H9 (cell line): ENCODE data around the gene RCHY1. TPM values are rescaled to one million over a fixed set of nuclear protein-coding genes. Genes with fewer than 3 reads are reported as not detected.

ENCODE experiments used
- DNase-seq: peaks from one replicate; pipeline ENCODE4 v3.0.0-alpha.2; 2017
- H2AFZ ChIP-seq: one replicate; pipeline ENCODE4 v1.6.1; 2013; ENCODE audit warnings: mild to moderate bottlenecking, low read length, control low read depth, moderate library complexity
- H2AK5ac ChIP-seq: 2 replicates; pipeline ENCODE4 v1.6.1; 2013; ENCODE audit warnings: low read length, control low read depth, mixed read lengths; ENCODE audit not compliant: insufficient read length
- H2BK120ac ChIP-seq: one replicate; pipeline ENCODE4 v1.6.1; 2013; ENCODE audit warnings: low read depth, mild to moderate bottlenecking, low read length, control low read depth, inconsistent platforms; ENCODE audit not compliant: poor library complexity, severe bottlenecking
- H2BK12ac ChIP-seq: 2 replicates; pipeline ENCODE4 v1.6.1; 2013; ENCODE audit warnings: low read length, control low read depth, mixed read lengths, low read depth; ENCODE audit not compliant: insufficient read length
- H2BK15ac ChIP-seq: 2 replicates; pipeline ENCODE4 v1.6.1; 2013; ENCODE audit warnings: low read depth, low read length, control low read depth
- H2BK20ac ChIP-seq: one replicate; pipeline ENCODE4 v1.6.1; 2013; ENCODE audit warnings: low read depth, mild to moderate bottlenecking, low read length, control low read depth, inconsistent platforms; ENCODE audit not compliant: poor library complexity, severe bottlenecking
- H2BK5ac ChIP-seq: 2 replicates; pipeline ENCODE4 v1.6.1; 2013; ENCODE audit warnings: low read length, control low read depth, mixed read lengths; ENCODE audit not compliant: insufficient read length
- H3K14ac ChIP-seq: 2 replicates; pipeline ENCODE4 v1.6.1; 2013; ENCODE audit warnings: low read length, control low read depth; ENCODE audit not compliant: insufficient read depth
- H3K18ac ChIP-seq: 2 replicates; pipeline ENCODE4 v1.6.1; 2013; ENCODE audit warnings: low read depth, mild to moderate bottlenecking, mixed read lengths, low read length, control low read depth; ENCODE audit not compliant: insufficient read length
- H3K23ac ChIP-seq: 2 replicates; pipeline ENCODE4 v1.6.1; 2013; ENCODE audit warnings: low read length, control low read depth, mixed read lengths, low read depth; ENCODE audit not compliant: insufficient read length
- H3K23me2 ChIP-seq: 2 replicates; pipeline ENCODE4 v1.6.1; 2013; ENCODE audit warnings: low read depth, mild to moderate bottlenecking, mixed read lengths, low read length, control low read depth; ENCODE audit not compliant: insufficient read length, poor library complexity, severe bottlenecking
- H3K27ac ChIP-seq: 2 replicates; pipeline ENCODE4 v1.5.1; 2013; ENCODE audit warnings: low read length, control low read depth, mixed read lengths, low read depth; ENCODE audit not compliant: insufficient read length
- H3K27me3 ChIP-seq: 2 replicates; pipeline ENCODE4 v1.6.1; 2013; ENCODE audit warnings: low read length, control low read depth, inconsistent platforms; ENCODE audit not compliant: insufficient read depth
- H3K4ac ChIP-seq: 2 replicates; pipeline ENCODE4 v1.6.1; 2013; ENCODE audit warnings: low read depth, mild to moderate bottlenecking, control low read depth, inconsistent platforms, low read length, moderate library complexity
- H3K4me1 ChIP-seq: 2 replicates; pipeline ENCODE4 v1.6.1; 2013; ENCODE audit warnings: low read length, control low read depth, inconsistent platforms; ENCODE audit not compliant: insufficient read depth
- H3K4me2 ChIP-seq: 2 replicates; pipeline ENCODE4 v1.6.1; 2013; ENCODE audit warnings: low read length, control low read depth, mixed read lengths; ENCODE audit not compliant: insufficient read length, insufficient read depth
- H3K56ac ChIP-seq: 2 replicates; pipeline ENCODE4 v1.6.1; 2013; ENCODE audit warnings: low read depth, mild to moderate bottlenecking, mixed read lengths, low read length, control low read depth; ENCODE audit not compliant: insufficient read length
- H3K79me1 ChIP-seq: 2 replicates; pipeline ENCODE4 v1.6.1; 2013; ENCODE audit warnings: low read depth, mild to moderate bottlenecking, moderate library complexity, low read length, control low read depth, inconsistent platforms; ENCODE audit not compliant: insufficient read depth, poor library complexity, severe bottlenecking
- H3K79me2 ChIP-seq: 2 replicates; pipeline ENCODE4 v1.6.1; 2013; ENCODE audit warnings: low read length, control low read depth, inconsistent platforms; ENCODE audit not compliant: insufficient read depth
- H3K9ac ChIP-seq: 2 replicates; pipeline ENCODE4 v1.6.1; 2013; ENCODE audit warnings: low read length, control low read depth, mixed read lengths; ENCODE audit not compliant: insufficient read length; ENCODE audit errors: extremely low read depth
- H3K9me3 ChIP-seq: one replicate; pipeline ENCODE4 v1.6.1; 2013; ENCODE audit warnings: low read depth, low read length, inconsistent platforms; ENCODE audit not compliant: control insufficient read depth
- H3T11ph ChIP-seq: one replicate; pipeline ENCODE4 v1.6.1; 2013; ENCODE audit warnings: mild to moderate bottlenecking, low read length, control low read depth, inconsistent platforms
- H4K20me1 ChIP-seq: one replicate; pipeline ENCODE4 v1.6.1; 2013; ENCODE audit not compliant: control insufficient read depth, insufficient read length, insufficient read depth
- H4K5ac ChIP-seq: 2 replicates; pipeline ENCODE4 v1.6.1; 2013; ENCODE audit warnings: low read depth, mild to moderate bottlenecking, mixed read lengths, low read length, control low read depth; ENCODE audit not compliant: insufficient read length
- H4K8ac ChIP-seq: replicated peaks from 2 replicates; pipeline ENCODE4 v1.6.1; 2013; ENCODE audit warnings: low read length, control low read depth, mixed read lengths, low read depth; ENCODE audit not compliant: insufficient read length
- H4K91ac ChIP-seq: 2 replicates; pipeline ENCODE4 v1.6.1; 2013; ENCODE audit warnings: low read depth, mild to moderate bottlenecking, moderate library complexity, mixed read lengths, low read length, control low read depth; ENCODE audit not compliant: insufficient read length
- H3K27ac Mint-ChIP-seq, 3 experiments: 2 replicates in 2 of 3; 3 replicates in 1 of 3; pipeline ENCODE4 v1.8.0; 2020 to 2021; ENCODE audit warnings: mixed read lengths in 3 of 3, mild to moderate bottlenecking in 1 of 3, moderate library complexity in 1 of 3
- H3K27me3 Mint-ChIP-seq: 2 replicates; pipeline ENCODE4 v1.8.0; 2021; ENCODE audit warnings: low read depth, mild to moderate bottlenecking, moderate library complexity, mixed read lengths
- H3K36me3 Mint-ChIP-seq, 3 experiments: 2 replicates in 2 of 3; 3 replicates in 1 of 3; pipeline ENCODE4 v1.8.0; 2020 to 2021; ENCODE audit warnings: low read depth in 3 of 3, mixed read lengths in 3 of 3; ENCODE audit not compliant: insufficient read depth in 1 of 3
- H3K4me1 Mint-ChIP-seq, 2 experiments: 2 replicates each; pipeline ENCODE4 v1.8.0; 2020; ENCODE audit warnings: mixed read lengths in 2 of 2
- H3K4me3 Mint-ChIP-seq, 2 experiments: 2 replicates in 1 of 2; 3 replicates in 1 of 2; pipeline ENCODE4 v1.8.0; 2020 to 2021; ENCODE audit warnings: mild to moderate bottlenecking in 2 of 2, mixed read lengths in 2 of 2, moderate library complexity in 1 of 2
- H3K9me3 Mint-ChIP-seq, 2 experiments: 2 replicates in 1 of 2; 3 replicates in 1 of 2; pipeline ENCODE4 v1.8.0; 2020; ENCODE audit warnings: mild to moderate bottlenecking in 2 of 2, mixed read lengths in 2 of 2, moderate library complexity in 1 of 2
- CTCF ChIP-seq: fragments of 200-600 bp; sonication (generic); conservative IDR thresholded peaks from 3 replicates; pipeline ENCODE4 v1.8.0; 2021; ENCODE audit warnings: antibody characterized with exemption, mild to moderate bottlenecking
- WGBS: extraction: QIAGEN DNeasy Blood & Tissue Kit; methylation state at CpG from one replicate; pipeline ENCODE4 v1.1.7; 2013; ENCODE audit warnings: missing lambda C conversion rate, low lambda C conversion rate, mixed read lengths; ENCODE audit not compliant: insufficient read length; ENCODE audit errors: extremely low coverage; 5-methylcytosine and 5-hydroxymethylcytosine counted together
- total RNA-seq: library from RNA; stranded (reverse); gene quantifications from 2 replicates; pipeline ENCODE4 v1.2.1, GENCODE V29; 2021

The RCHY1 gene
- total RNA-seq, 1 experiment from 2014 or later: 47.9 TPM

GRCh38 chr4:75495476-75495875 lies 18.7 kb downstream of the RCHY1 start:
- Mint-ChIP-seq H3K27ac (no peak overlapping the region), H3K36me3 (peaks cover 20 to 45% (median 26%) of the 10 kb centered on the region in 3 experiments), H3K9me3 (peaks cover 0 to 10% of the 10 kb centered on the region in 2 experiments; a peak in 3 of 5 replicates), H3K4me3 (no peak overlapping the region), H3K27me3 (no peaks in the 10 kb centered on the region), H3K4me1 (no peaks in the 10 kb centered on the region)
- no peak for TF ChIP-seq CTCF
- no peaks in the 10 kb centered on the region for H3K27me3 ChIP-seq
- no peak overlapping the region for H2BK15ac ChIP-seq
- no peak overlapping the region for H2BK12ac ChIP-seq
- no peaks in the 10 kb centered on the region for H3K23me2 ChIP-seq
- H2BK120ac ChIP-seq: no peak overlapping the region
- H4K20me1 ChIP-seq: no peaks in the 10 kb centered on the region
- H2AFZ ChIP-seq: no peak overlapping the region
- H3K4ac ChIP-seq: no peak overlapping the region
- H3K27ac ChIP-seq: no peak overlapping the region
- H3K79me1 ChIP-seq: no peaks in the 10 kb centered on the region
- no peak for DNase-seq
- no peak overlapping the region for H2BK5ac ChIP-seq
- WGBS: no CpG with 5 or more reads among the region's 2 CpGs
- H4K8ac ChIP-seq: no peak overlapping the region
- no peaks in the 10 kb centered on the region; the same call in 1 of the 2 replicates for H3K79me2 ChIP-seq
- H4K91ac ChIP-seq: no peak overlapping the region
- H3T11ph ChIP-seq: no peak overlapping the region
- H3K56ac ChIP-seq: no peak overlapping the region
- no peak overlapping the region for H4K5ac ChIP-seq
- H2BK20ac ChIP-seq: no peak overlapping the region
- no peak overlapping the region for H3K9ac ChIP-seq
- no peaks in the 10 kb centered on the region for H3K4me1 ChIP-seq
- no peak overlapping the region for H3K18ac ChIP-seq
- H3K14ac ChIP-seq: no peak overlapping the region
- H3K23ac ChIP-seq: no peak overlapping the region
- no peak overlapping the region for H3K4me2 ChIP-seq
- no peaks in the 10 kb centered on the region for H3K9me3 ChIP-seq
- no peak overlapping the region for H2AK5ac ChIP-seq
